ENCODE measurements around the gene IMMP2L.

IMMP2L gene

GRCh38 chr7:111147708-111148533 is 414.4 kb downstream of the IMMP2L start:
- no peak for DNase-seq (ENCODE audit: low spot score)

DNA sequence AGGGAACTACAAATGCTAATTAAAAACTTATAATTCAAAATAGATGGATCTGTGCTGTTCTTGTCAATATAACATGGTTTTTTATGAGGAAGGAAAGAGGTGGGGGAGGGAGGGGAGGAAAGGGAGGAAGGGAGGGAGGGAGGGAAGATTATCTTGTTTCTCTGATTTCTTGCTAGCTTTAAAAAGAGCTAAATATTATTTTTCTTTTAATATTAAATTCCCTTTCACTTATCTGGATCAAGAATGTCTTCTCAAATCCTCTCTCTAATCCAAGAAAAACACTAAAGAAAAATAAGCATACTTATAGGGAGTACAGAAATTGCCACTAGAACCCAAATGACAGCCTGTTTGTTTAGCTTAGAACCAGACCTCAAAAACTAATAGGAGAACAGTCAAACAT is 416.2 kb downstream of the IMMP2L start:
- DNase-seq (ENCODE audit: low spot score): no peak

GRCh38 chr7:111145472-111145871 is 416.8 kb downstream of the IMMP2L start:
- no peak for DNase-seq (ENCODE audit: low spot score)

- no peak for DNase-seq (ENCODE audit: low spot score)
These were observed 422.0 kb downstream of the IMMP2L start for GRCh38 chr7:111140091-111140865.

DNA sequence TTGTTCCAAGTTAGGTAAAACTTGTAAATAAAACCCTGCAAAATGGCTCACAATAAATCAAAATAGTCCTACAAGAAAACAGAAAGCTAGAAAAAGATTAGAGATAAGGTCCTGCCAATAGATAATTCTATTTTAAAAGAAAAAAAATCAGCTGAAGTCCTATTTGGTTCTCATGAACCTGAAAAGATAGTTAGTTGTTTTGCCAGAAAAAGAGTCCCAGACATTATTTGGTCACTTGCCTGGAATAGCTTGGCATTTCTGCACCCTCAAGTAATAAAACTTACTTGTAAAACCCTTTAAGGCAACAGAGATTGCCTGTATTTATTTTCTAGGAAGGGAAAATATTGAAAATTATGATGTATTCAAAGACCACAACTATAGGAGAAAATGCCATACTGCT is 423.7 kb downstream of the IMMP2L start:
- DNase-seq (ENCODE audit: low spot score): no peak

GRCh38 chr7:111138193-111138569 is 424.1 kb downstream of the IMMP2L start:
- peak; percentile 50 for DNase-seq (ENCODE audit: low spot score)

DNA sequence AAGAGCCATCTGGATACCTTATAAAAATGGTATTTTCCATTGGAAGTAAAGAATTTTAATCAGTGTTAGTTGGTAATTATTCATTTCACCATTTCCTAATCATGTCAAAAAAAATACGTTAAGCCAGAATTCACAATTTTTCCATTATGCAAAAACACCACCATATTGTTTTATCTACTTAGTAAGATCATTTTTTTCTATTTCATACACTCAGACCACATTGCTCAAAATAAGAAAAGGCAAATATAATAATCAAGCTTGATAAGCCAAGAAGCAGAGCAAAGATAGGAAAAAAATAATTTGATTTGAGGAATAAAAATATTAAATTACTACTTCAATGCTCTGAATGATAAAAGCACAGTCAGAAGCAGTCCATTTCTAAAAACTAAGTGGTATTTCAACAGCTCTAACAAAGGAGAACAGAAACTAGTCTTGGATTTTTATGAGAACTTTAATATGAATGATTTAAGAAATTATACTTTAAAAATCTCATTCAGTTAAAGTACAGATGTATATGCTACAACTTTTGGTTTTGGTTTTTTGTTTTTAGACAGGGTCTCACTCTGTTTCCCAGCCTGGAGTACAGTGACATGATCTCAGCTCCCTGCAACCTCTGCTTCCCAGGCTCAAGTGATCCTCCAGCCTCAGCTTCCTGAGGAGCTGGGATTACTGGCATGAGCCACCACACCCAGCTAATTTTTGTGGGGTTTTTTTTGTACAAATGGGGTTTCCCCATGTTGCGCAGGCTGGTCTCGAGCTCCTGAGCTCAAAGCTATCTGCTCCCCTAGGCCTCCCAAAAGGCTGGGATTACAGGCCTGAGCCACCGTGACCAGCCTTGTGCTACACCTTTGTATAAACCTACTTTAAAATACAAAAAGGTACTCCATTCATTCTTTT is 424.7 kb downstream of the IMMP2L start:
- no peak for DNase-seq (ENCODE audit: low spot score)

- DNase-seq (ENCODE audit: low spot score): peak; percentile 18
These were observed 429.5 kb downstream of the IMMP2L start for GRCh38 chr7:111132833-111133232.

GRCh38 chr7:111129435-111129834 is 432.9 kb downstream of the IMMP2L start:
- no peak for DNase-seq (ENCODE audit: low spot score)

- DNase-seq (ENCODE audit: low spot score): peak; percentile 28
These were observed 435.3 kb downstream of the IMMP2L start for GRCh38 chr7:111126987-111127386.

DNA sequence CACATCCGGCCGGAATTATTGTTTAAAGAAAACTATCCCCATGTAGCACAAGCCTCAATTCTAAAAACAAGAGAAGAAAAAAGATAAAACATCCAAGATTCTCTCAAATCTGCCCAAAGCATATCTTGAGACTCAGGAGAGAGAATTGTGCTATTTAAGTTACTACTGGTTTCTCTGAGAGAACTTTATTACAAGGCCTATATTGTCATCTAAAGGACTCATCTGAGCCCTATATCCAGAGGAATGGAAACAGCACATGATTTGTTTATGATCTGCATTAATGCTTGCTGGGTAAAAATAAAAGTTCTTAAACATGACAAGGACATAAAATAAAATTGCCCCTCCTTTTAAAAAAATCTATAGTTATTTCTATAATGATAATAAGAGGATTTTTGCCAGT is 446.3 kb downstream of the IMMP2L start:
- no peak for DNase-seq (ENCODE audit: low spot score)

DNA sequence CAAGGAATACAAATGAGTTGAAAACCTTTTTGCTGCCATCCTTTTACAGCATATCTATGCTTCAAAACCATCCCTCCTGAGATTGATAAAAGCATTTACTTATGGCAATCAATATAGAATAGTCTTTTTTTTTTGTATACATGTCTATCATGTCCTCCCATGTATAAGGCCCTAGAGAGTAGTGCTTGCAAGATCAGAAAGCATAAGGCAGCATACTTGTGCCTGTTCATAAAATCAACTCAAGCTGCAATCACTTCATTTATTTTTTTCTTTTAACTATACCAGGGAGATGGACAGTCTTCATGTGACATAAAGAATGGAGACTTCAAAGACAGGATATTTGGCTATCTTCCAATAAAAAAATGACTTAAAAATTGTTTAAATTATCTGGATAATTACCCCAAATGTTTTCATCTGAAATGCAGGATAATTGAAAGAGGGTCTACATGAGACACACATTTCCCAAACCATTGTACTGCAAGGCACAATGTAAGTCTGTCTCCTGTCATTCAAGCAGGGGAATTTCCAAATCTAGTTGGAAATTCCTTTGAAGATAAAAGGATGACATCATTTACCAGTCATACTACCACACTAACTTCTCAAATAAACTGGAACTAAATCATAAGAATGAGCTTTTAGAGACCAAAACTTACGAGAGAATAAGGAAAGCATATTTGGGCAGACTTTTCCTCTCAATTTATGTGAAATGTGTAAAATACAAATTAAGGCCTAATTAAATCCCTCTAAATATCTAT is 448.9 kb downstream of the IMMP2L start:
- no peak for DNase-seq (ENCODE audit: low spot score)

DNA sequence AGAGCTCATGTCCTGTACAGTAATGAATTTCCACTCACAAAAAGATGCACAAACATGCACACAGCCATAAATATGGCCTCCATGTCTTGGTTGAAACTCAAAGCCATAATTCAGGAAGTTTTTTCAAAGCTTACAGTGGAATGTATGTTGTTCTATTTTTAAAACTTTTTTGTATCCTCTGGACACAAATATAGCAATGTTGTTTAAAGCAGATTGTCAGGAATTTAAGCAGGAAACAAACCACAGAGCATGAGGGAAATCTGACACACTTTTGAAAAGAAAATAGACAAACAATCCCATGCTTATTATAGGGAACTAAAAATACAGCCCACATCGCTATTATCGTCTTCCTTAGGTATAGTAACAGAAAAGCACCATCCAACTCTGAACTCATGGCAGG is 449.9 kb downstream of the IMMP2L start:
- no peak for DNase-seq (ENCODE audit: low spot score)

DNA sequence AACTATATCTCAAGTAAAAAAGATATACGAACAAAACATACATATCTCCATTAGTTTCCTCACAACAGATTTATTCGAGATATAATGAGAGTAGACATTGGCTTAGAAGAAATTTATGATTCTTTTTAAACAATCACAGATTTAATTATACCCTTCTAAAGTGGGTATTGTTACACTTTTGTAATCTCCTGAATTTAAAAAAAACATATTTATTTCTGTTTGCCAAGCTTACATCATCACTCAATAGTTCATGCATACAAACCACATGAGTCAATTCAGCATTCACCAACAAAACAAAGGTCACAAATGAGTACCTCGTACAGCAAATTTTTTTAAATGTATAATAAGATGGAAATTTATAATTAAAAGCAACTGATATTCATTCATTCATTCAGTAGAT is 453.8 kb downstream of the IMMP2L start:
- no peak for DNase-seq (ENCODE audit: low spot score)

GRCh38 chr7:111108000-111108399 is 454.3 kb downstream of the IMMP2L start:
- no peak for DNase-seq (ENCODE audit: low spot score)

GRCh38 chr7:111107579-111107978 is 454.7 kb downstream of the IMMP2L start:
- DNase-seq (ENCODE audit: low spot score): no peak

DNA sequence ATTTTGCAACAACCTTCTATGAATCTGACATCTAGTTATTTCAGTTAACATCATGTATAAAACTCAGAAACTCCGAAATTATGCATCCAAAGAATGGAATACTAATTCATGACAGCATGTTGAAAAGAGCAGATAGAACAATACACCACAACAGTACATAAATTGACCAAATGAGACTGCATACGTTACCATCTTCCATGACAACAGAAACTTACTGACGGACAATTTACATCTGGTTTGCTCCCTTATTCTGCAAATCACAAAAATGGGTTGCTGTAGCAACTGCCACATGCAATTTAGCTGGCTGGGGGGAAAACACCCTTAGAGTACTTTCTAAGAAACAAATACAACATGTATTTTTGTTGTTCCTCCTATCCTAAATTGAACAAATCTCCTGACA is 457.0 kb downstream of the IMMP2L start:
- no peak for DNase-seq (ENCODE audit: low spot score)

- no peak for DNase-seq (ENCODE audit: low spot score)
These were observed 457.6 kb downstream of the IMMP2L start for GRCh38 chr7:111104710-111105109.

DNA sequence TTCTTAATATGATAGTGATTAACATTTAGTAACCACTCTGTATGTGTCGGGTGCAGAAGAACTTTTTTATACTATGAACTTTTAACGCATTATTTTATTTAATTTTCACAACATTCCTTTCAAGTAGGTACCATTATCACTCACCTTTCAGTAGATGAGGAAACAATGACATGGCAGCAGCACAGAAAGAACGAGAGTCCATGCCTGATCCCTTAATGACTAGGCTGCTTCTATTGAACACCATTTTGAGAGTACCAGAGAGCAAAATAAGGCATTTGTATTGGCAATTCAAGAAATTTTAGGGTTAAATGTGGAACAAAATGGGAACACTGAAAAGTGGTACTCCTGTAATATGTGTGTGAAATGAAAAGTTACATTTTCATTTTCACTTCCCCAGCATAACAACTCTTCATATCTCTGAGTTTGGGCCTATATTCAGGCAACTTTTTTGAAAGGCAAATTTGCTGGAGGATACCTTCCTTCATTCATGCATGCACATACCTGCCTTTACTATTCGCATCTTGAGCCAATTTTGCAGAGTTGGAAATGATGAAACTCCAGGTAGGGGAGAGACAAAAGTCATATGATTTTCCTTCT is 458.5 kb downstream of the IMMP2L start:
- DNase-seq (ENCODE audit: low spot score): no peak

- DNase-seq (ENCODE audit: low spot score): no peak
These were observed 459.2 kb downstream of the IMMP2L start for GRCh38 chr7:111103136-111103535.
